Body of pancreas (tissue), 4 donors: ENCODE results near the gene C11orf54.

Experiments used
- CTCF ChIP-seq, 7 experiments: fragments of 450-650 bp in 4 of 7; fragments of 200-600 bp in 3 of 7; sonication (generic) in 3 of 7; IDR thresholded peaks; one replicate each; pipeline ENCODE4 v1.5.1; 2016 to 2019; ENCODE audit warnings: antibody characterized with exemption in 7 of 7
- POLR2A ChIP-seq, 3 donors: fragments of 450-650 bp; IDR thresholded peaks; one replicate each; pipeline ENCODE4 v1.6.1; 2016; ENCODE audit warnings: antibody characterized with exemption in 3 of 3, mild to moderate bottlenecking in 2 of 3

GRCh38 chr11:93773045-93773477, 31.6 kb downstream of the C11orf54 start:
- TF ChIP-seq CTCF (IDR thresholded peaks at IDR 0.05) (no peak), POLR2A (IDR thresholded peaks at IDR 0.05) (no peak)
